Fibroblast of lung (primary cell): ENCODE measurements around the gene RTCA. TPM values are rescaled to one million over a fixed set of nuclear protein-coding genes. Genes with fewer than 3 reads are reported as not detected.

Experiments
- DNase-seq, 2 donors: peaks; one replicate each; pipeline versions ENCODE4 v3.0.0 to v3.0.0-alpha.2; 2010; ENCODE audit warnings: low read depth in 2 of 2
- H2AFZ ChIP-seq: 2 replicates; pipeline ENCODE4 v1.5.1; 2012; ENCODE audit warnings: low read length, control low read depth, inconsistent platforms
- H3K27ac ChIP-seq: 2 replicates; pipeline ENCODE4 v1.5.1; 2011; ENCODE audit warnings: low read length, control low read depth; ENCODE audit not compliant: insufficient read depth
- H3K27me3 ChIP-seq: 2 replicates; pipeline ENCODE4 v1.5.1; 2011; ENCODE audit warnings: mild to moderate bottlenecking, low read length; ENCODE audit not compliant: control insufficient read depth, insufficient read depth
- H3K36me3 ChIP-seq: 2 replicates; pipeline ENCODE4 v1.5.1; 2011; ENCODE audit warnings: low read length; ENCODE audit not compliant: control insufficient read depth, insufficient read depth
- H3K4me1 ChIP-seq: 2 replicates; pipeline ENCODE4 v1.5.1; 2011; ENCODE audit warnings: low read length; ENCODE audit not compliant: control insufficient read depth, insufficient read depth; ENCODE audit errors: extremely low read depth
- H3K4me2 ChIP-seq: 2 replicates; pipeline ENCODE4 v1.5.1; 2011; ENCODE audit warnings: low read length, control low read depth; ENCODE audit not compliant: insufficient read depth; ENCODE audit errors: extremely low read depth
- H3K4me3 ChIP-seq, 4 experiments: fragments of 200-600 bp in 1 of 4; sonication (generic) in 1 of 4; replicated peaks in 1 of 4; 2 replicates each; pipeline ENCODE4 v1.5.1; 2011 to 2016; ENCODE audit warnings: low read length in 4 of 4, low read depth in 3 of 4, mild to moderate bottlenecking in 3 of 4, control low read depth in 2 of 4, inconsistent platforms in 1 of 4, mixed read lengths in 1 of 4; ENCODE audit not compliant: insufficient read depth in 1 of 4; ENCODE audit errors: control extremely low read depth in 1 of 4
- H3K79me2 ChIP-seq: 2 replicates; pipeline ENCODE4 v1.5.1; 2012; ENCODE audit warnings: mild to moderate bottlenecking, low read length, inconsistent platforms; ENCODE audit not compliant: control insufficient read depth, insufficient read depth
- H3K9ac ChIP-seq: 2 replicates; pipeline ENCODE4 v1.5.1; 2011; ENCODE audit warnings: mild to moderate bottlenecking, low read length, control low read depth; ENCODE audit not compliant: insufficient read depth
- H3K9me3 ChIP-seq: 2 replicates; pipeline ENCODE4 v1.5.1; 2012; ENCODE audit warnings: low read depth, low read length; ENCODE audit not compliant: control insufficient read depth, insufficient read depth
- H4K20me1 ChIP-seq: 2 replicates; pipeline ENCODE4 v1.5.1; 2011; ENCODE audit warnings: low read length; ENCODE audit not compliant: control insufficient read depth, insufficient read depth; ENCODE audit errors: extremely low read depth
- CTCF ChIP-seq, 2 donors: IDR thresholded peaks in 1 of 2; conservative IDR thresholded peaks in 1 of 2; 1 replicate in 1 of 2; 2 replicates in 1 of 2; pipeline ENCODE4 v1.5.1; 2011 to 2012; ENCODE audit warnings: low read length in 2 of 2, control low read depth in 1 of 2, inconsistent platforms in 1 of 2, low read depth in 1 of 2, mild to moderate bottlenecking in 1 of 2
- EZH2 ChIP-seq: IDR thresholded peaks from 2 replicates; pipeline ENCODE4 v1.5.1; 2012; ENCODE audit warnings: low read length, control low read depth, mild to moderate bottlenecking; ENCODE audit errors: missing control alignments
- polyA minus RNA-seq: library from RNA; depleted of rRNA, polyadenylated mRNA; stranded (reverse); fragments of >200 nt; gene quantifications from 2 replicates; pipeline ENCODE4 v1.2.3, GENCODE V29; 2011; ENCODE audit warnings: low replicate concordance
- polyA plus RNA-seq, 2 donors: library from polyadenylated mRNA; depleted of rRNA in 1 of 2; stranded (reverse) in 1 of 2; unstranded in 1 of 2; fragments of >200 nt; gene quantifications; 2 replicates each; pipeline ENCODE4 v1.2.1, GENCODE V29; 2011 to 2012; ENCODE audit warnings: missing spikeins in 1 of 2
- total RNA-seq: library from RNA; depleted of rRNA; stranded (reverse); fragments of >200 nt; gene quantifications from 2 replicates; pipeline ENCODE4 v1.2.1, GENCODE V29; 2014

Gene RTCA
- total RNA-seq (35.4 and 45.9 TPM in 2 replicates), polyA plus RNA-seq (38.4 and 39.2 TPM in 2 replicates), polyA minus RNA-seq (2.7 and 7.4 TPM in 2 replicates)
- polyA plus RNA-seq (2012): 36.6 and 38.3 TPM in 2 replicates

- Histone ChIP-seq H3K27me3 (no peaks in the 10 kb centered on the region), H3K9ac (peak within 1 kb of the TSS; percentile 85), H3K79me2 (peaks cover 29% of the 10 kb centered on the region), H4K20me1 (no peaks in the 10 kb centered on the region), H3K4me3 (peak within 1 kb of the TSS; percentile 92 to 100 (median 96)), H3K9me3 (no peaks in the 10 kb centered on the region), H3K36me3 (peaks cover 12% of the 10 kb centered on the region), H3K27ac (peak within 1 kb of the TSS; percentile 86), H2AFZ (peak within 1 kb of the TSS; percentile 100), H3K4me1 (peaks cover 4% of the 10 kb centered on the region), H3K4me2 (peak within 1 kb of the TSS; percentile 89)
- peak; percentile 88 to 95 for DNase-seq
- no peak for TF ChIP-seq EZH2
- no peak for TF ChIP-seq CTCF (conservative IDR thresholded peaks at IDR 0.05 in 1 of 2, IDR thresholded peaks at IDR 0.05 in 1 of 2; ENCODE audit: low read depth in 1 of 2, low read length in 2 of 2)
These were observed at the start of gene RTCA for GRCh38 chr1:100265931-100266740. Gene RTCA (plus strand): TSS chr1:100266216. CDS start chr1:100266376, 160 bp downstream.

- Histone ChIP-seq H3K9me3 (no peaks in the 10 kb centered on the region), H3K4me3 (no peak overlapping the region), H3K79me2 (no peaks in the 10 kb centered on the region), H3K36me3 (peaks cover 5% of the 10 kb centered on the region), H3K27me3 (no peaks in the 10 kb centered on the region), H3K4me1 (no peaks in the 10 kb centered on the region), H4K20me1 (no peaks in the 10 kb centered on the region), H2AFZ (no peak overlapping the region), H3K27ac (no peak overlapping the region), H3K4me2 (no peak overlapping the region), H3K9ac (no peak overlapping the region)
- TF ChIP-seq EZH2 (no peak), CTCF (conservative IDR thresholded peaks at IDR 0.05 in 1 of 2, IDR thresholded peaks at IDR 0.05 in 1 of 2; ENCODE audit: low read depth in 1 of 2, low read length in 2 of 2) (no peak)
- no peak for DNase-seq
These were observed 48.2 kb upstream of the RTCA start for GRCh38 chr1:100217834-100218233.

- Histone ChIP-seq H3K4me1 (no peaks in the 10 kb centered on the region), H3K9ac (no peak overlapping the region), H3K36me3 (peaks cover 5% of the 10 kb centered on the region), H3K4me2 (no peak overlapping the region), H3K79me2 (no peaks in the 10 kb centered on the region), H3K27ac (no peak overlapping the region), H3K4me3 (no peak overlapping the region), H4K20me1 (no peaks in the 10 kb centered on the region), H2AFZ (no peak overlapping the region), H3K27me3 (no peaks in the 10 kb centered on the region), H3K9me3 (no peaks in the 10 kb centered on the region)
- no peak for TF ChIP-seq CTCF (conservative IDR thresholded peaks at IDR 0.05 in 1 of 2, IDR thresholded peaks at IDR 0.05 in 1 of 2; ENCODE audit: low read depth in 1 of 2, low read length in 2 of 2)
- no peak for TF ChIP-seq EZH2
- no peak for DNase-seq
These were observed 46.6 kb upstream of the RTCA start for GRCh38 chr1:100219457-100219856.
